Amniotic epithelial cell (primary cell): ENCODE results near the gene PRKN.

Experiments used
- DNase-seq: peaks from one replicate; pipeline ENCODE4 v3.0.0-alpha.2; 2010; ENCODE audit warnings: low read depth

The PRKN gene

GRCh38 chr6:162675503-162675902 is 52.1 kb downstream of the PRKN start:
- DNase-seq, result no peak

GRCh38 chr6:162674452-162674851 is 53.1 kb downstream of the PRKN start:
- DNase-seq, result no peak

GRCh38 chr6:162671580-162672165 is 55.9 kb downstream of the PRKN start:
- no peak for DNase-seq

DNA sequence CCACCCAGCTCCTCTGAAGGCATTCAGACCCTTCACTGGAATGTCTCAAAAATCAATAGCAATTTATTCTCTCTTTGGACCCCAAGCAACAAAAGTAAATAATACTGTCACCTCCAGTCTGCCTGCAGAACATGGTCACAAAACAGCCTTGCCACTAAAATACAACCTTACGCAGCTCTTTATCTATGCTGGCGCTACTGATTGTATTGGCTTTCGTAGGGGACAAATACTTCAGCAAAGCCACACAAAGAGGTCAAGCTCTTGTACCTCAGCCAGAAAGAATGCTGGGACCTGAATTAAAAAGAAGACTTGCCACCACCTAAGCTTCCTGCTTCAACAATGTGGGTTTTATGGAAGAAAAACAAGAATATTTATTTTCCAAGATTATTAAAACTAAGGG is 57.2 kb downstream of the PRKN start:
- DNase-seq, result no peak

GRCh38 chr6:162666246-162666645 is 61.3 kb downstream of the PRKN start:
- no peak for DNase-seq

- DNase-seq, result no peak
These were observed 73.8 kb downstream of the PRKN start for GRCh38 chr6:162653808-162654207.

DNA sequence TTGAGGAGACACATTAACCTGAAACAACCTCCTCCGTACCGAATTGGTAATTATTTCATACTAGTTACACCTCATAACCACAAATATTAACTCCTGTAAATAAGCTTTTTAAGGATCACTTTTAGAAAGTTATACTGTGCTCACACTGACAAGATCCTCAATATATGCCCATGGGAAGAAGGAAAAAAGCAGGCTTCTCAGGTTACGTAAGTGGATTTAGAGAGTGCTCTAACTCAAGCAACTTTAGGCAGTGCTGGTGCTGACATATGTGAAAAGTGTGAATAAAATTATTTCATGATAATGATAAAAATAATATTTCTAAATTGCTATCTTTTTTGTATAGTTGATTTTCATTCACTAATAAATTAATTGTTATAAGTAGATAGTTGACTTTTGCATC is 76.1 kb downstream of the PRKN start:
- DNase-seq, result no peak

DNA sequence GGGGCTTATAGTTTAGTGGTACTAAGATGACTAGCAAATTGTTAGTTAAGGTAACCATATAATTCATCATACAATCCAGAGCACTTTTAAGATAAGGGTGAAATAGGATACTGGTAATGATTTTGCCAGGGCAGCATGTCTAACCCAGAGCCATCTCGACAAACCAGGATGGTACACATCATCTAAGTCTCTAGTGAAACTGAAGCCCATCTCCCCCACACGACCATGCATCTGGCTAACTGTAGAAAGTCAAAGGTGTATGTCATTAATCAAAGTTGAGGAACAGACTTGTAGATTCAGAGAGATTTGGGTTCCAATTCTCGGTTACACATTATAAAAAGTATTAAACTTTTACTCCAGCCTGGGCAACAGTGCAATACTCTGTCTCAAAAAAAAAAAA is 78.3 kb downstream of the PRKN start:
- DNase-seq, result no peak

GRCh38 chr6:162644153-162644552 is 83.4 kb downstream of the PRKN start:
- DNase-seq, result no peak

DNA sequence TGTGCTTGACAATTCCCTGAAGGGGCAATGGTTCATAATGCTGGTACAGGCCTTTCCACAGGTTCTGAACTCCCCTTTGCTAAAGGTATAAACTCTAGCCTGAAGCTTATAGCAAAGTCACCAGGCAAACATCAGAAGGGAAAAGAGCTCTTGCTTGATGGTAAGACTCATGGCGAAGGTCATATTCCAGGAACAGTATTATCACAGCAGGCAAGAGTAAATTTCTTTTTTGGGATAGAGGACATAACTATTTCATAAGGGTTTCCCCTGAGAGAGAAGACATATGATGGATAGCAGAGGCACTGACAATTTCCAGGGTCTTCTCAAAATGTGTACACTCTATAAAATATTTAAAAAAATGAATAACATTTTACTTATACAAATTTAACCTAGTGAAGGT is 86.8 kb downstream of the PRKN start:
- no peak for DNase-seq

DNA sequence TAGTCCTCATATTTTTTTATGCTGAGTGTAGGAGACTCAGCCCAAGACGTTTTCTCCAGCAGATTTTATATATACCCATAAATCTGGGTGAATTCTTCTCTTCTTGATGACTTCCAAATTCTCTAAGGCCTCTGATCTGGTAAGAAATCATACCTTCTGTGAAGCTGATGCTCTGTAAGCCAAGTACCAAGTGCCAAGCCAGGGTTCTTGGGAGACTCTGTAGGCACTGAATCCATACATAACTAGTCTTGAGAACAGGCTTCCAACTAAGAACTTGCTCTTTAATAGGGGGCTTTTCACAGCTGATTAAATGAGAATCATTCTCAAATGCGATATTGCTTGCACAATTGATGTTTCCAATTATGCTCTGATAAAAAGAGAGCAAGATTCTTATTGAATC is 87.6 kb downstream of the PRKN start:
- no peak for DNase-seq

GRCh38 chr6:162638931-162639574 is 88.5 kb downstream of the PRKN start:
- DNase-seq, result no peak

DNA sequence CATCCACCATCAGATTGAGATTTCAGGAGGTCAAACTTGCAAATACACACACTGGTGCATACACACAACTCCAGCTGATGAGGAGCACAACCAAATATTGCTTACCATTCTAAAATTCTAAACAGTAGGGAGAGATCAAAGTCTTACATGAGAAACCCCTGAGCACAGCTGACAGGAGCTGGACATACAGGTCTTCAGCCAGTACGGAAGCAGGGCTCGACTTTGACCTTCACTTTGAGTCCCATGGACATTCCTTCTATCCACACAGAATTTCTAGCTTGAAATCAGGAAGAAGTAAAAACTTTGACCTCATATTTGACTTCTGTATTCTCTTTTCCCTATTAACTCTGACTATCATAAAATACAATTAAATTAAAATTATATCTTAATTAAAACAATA is 90.2 kb downstream of the PRKN start:
- no peak for DNase-seq

DNA sequence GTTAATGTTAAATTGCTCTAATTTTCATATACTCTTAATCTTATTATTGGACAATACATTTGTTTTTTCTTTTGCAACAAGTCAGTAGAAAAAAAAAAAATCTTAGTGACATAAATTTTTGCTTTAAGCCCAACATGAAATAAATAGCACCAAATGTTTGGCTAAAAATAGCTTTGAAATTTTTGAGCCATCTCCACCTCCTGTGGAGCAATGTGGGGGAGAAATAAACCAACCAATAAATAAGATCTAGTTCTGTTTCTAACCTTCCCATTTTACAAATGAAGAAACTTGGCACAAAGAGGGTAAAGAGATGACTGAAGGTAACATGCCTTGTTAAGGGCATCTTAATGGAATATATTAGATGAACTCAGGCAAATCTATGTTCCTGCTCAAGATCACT is 91.4 kb downstream of the PRKN start:
- no peak for DNase-seq

DNA sequence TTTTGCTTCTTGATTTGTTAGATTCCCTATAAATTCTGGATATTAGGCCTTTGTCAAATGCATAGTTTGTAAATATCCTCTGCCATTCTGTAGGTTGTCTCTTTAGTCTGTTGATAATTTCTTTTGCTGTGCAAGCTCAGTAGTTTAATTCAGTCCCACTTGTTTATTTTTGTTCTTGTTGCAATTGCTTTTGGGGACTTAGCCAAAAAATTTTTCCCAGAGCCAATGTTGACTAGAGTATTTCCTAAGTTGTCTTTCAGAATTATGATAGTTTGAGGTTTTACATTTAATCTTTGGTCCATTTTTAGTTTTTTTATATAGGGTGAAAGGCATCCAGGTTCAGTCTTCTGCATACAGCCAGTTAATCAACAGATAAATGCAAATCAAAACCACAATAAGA is 96.0 kb downstream of the PRKN start:
- no peak for DNase-seq

GRCh38 chr6:162630069-162630468 is 97.5 kb downstream of the PRKN start:
- DNase-seq, result no peak

- DNase-seq, result no peak
These were observed 99.7 kb downstream of the PRKN start for GRCh38 chr6:162627825-162628224.

DNA sequence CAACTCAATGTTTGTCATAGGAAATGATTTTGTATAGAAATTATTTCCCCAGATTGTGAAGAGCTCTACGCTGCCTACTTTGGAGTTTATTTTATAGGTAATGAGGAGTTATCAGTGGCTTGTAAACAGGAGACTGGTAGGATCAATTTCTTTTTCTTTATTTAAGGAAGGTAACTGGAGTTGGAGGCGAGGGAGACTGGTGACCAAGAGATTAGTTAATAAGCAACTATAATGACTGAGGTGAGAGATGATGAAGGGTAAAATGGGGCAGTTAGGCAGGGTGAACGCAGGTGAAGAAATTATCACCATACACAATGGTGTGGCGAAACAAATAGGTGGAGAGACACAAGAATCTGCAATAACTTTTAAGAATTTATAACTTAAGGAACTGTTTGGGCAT is 100.2 kb downstream of the PRKN start:
- no peak for DNase-seq

DNA sequence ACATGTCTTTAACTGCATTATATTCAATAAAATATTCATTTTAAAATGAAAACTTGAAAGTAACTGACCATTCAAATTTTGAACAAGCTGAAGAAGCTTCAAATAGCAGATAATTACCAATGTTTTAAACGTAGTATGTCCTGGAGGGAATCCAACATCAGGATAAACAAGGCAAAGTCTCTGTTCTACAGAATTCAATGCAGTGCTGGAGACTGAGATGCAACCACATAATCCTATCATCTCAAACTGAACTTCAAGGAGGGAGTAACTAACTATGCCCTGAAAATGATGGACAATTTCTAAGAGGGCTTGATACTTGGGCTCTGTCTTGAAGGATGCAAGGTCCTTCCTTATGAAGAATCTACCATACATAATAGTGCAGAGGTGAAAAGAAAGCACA is 100.7 kb downstream of the PRKN start:
- no peak for DNase-seq

DNA sequence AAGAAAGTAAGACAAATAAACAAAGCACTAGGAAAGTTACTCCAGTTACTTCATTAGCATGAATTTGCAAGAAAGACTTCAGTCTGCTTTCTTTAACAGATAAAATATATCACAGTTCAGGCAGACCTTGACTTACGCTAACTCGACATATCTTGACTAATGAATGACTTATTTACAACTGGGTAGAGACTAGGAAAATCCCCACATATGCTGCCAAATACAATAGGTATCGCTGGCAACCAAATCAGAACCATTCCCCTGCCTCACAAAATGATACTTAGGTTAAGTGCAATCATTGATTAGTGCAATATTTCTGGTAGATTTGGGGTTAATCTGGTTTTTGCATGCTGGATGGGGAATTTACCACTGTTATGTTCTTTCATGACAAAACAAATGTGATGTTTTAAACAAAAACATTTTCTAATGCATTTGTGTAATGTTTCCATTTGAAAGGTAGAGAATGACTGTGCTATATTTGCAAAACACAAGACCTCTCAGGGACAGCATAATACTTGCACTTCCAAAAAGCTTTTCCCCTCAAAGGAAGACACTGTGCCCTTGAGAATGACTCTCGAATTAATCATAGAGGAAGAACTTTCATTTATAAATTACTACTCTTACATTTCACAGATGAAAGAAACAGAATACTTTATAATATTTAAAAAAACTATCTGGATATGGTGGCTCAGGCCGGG is 101.6 kb downstream of the PRKN start:
- DNase-seq, result no peak

DNA sequence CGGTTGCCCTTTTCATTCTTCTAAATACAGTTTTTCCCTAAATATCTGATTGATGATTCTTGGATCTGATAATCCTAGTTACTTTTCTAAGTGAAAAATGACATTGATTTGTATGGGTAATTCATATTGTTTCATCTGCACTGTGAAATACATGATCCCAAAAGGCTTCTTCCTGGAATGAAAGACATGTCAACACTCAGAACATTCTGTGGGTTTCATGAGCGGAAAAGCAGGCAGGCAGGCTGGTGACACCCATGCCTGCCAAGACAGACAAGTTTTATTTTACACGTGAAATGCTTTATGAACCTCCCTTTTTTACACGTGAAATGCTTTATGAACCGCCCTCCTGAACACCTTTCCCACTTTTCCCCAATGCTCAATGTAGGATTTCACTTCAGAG is 105.0 kb downstream of the PRKN start:
- no peak for DNase-seq

DNA sequence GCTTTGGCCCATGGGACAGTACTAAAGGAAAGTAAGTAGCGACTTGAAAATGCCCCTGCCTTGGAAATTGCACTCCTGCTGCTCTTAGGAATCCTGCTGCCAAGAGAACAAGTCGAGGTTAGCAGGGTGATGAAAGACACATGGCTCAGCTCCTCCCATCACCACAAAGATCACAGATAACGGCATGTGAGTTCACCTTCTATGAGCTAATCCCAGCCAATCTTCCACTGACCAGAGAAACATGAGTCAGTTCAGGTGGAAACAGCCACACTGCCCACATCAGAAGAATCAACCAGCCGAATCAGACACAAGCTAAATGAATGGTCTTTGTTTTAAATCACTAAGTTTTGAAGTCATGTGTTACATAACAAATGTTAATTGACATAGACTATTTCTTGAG is 106.3 kb downstream of the PRKN start:
- DNase-seq, result peak; percentile 5

DNA sequence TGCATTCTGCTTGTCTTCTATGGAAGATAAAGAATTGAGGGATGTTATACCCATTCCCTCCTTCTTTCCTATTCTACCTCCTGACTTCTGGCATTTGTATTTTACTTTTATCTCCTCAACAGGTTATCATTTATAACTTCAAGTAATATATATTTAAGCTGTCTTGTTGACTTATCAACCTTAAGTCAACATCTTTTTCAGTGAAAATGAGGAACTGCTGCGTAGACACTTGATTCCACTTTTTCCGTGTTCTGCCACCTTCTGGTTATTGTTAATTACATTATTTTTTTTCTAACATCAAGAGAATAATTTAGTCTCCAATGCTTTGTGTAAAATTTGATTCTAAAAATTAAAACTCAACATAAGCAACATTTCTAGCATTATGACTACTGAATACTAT is 107.5 kb downstream of the PRKN start:
- DNase-seq, result no peak
